BLaER1 treated with 17β-estradiol and CSF1 and Interleukin-3, amounts not matched to agents 10 nM and 100 nM (cell line): ENCODE measurements around the gene FAM187B.
A peak's percentile ranks its signal among the peaks of the same experiment; 100 is the strongest.
"Not testable (repeated sequence)": the region's sequence is repeated elsewhere in the genome, so short reads cannot be mapped to it uniquely, and the experiment has no call there.

Experiments
- H3K27ac ChIP-seq, 11 experiments: shearing (Covaris generic); formaldehyde crosslinking; 2 replicates each; pipeline ENCODE4 v1.8.1; 2022
- H3K27me3 ChIP-seq, 11 experiments: shearing (Covaris generic); formaldehyde crosslinking; 2 replicates each; pipeline ENCODE4 v1.8.1; 2022
- H3K36me3 ChIP-seq, 11 experiments: shearing (Covaris generic); formaldehyde crosslinking; 2 replicates each; pipeline ENCODE4 v1.8.1; 2022
- H3K4me1 ChIP-seq, 10 experiments: shearing (Covaris generic); formaldehyde crosslinking; 2 replicates each; pipeline ENCODE4 v1.8.1; 2022
- H3K4me2 ChIP-seq, 11 experiments: shearing (Covaris generic); formaldehyde crosslinking; 2 replicates each; pipeline ENCODE4 v1.8.1; 2022
- H3K4me3 ChIP-seq, 10 experiments: shearing (Covaris generic); formaldehyde crosslinking; 2 replicates each; pipeline ENCODE4 v1.8.1; 2022
- H3K9ac ChIP-seq, 11 experiments: shearing (Covaris generic); formaldehyde crosslinking; 2 replicates each; pipeline ENCODE4 v1.8.1; 2022
- H3K9me3 ChIP-seq, 11 experiments: shearing (Covaris generic); formaldehyde crosslinking; replicated peaks in 1 of 11; 2 replicates each; pipeline ENCODE4 v1.8.1; 2022
- H4K20me1 ChIP-seq, 11 experiments: shearing (Covaris generic); formaldehyde crosslinking; 2 replicates each; pipeline ENCODE4 v1.8.1; 2022
- Cebpa-rat ChIP-seq, 11 experiments: shearing (Covaris generic); IDR thresholded peaks; 2 replicates each; pipeline ENCODE4 v1.8.1; 2022

The FAM187B gene

DNA sequence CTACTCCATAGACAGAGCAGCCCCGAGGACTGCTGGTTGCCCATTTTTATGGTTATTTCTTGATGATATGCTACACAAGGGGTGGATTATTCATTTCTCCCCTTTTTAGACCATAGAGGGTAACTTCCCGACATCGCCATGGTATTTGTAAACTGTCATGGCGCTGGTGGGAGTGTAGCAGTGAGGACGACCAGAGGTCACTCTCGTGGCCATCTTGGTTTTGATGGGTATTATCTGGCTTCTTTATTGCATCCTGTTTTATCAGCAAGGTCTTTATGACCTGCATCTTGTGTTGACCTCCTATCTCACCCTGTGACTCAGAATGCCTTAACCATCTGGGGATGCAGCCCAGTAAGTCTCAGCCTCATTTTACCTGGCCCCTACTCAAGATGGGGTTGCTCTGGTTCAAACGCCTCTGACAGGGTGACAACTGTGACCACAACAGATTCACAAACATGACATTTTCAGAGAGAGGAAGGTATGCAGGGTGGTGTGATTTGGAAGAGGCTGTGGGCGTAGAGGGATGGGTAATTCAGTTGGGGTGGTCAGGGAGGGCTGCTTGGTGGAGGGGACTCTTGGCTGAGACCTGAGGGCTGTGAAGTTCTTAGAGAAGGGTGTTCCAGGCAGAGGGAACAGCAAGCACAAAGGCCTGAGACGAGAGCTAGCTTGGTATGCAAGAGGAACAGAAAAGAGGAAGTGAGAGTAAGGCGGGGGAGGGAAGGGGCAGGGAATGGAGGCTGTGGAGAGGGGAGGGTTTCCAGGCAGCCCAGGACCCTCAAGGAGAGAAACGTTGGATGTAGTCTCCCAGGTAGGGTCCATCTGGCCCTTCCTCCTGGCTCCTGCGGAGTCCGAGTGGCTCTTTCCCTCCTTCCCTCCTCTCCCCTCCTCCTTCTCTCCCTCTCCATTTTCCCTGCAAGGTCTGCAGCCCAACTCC, 23.5 kb downstream of the FAM187B start:
- peak overlapping the region in 10 of 11 experiments; percentile 43 to 79 (median 61); a peak in 17 of 22 replicates for H3K27ac ChIP-seq
- H3K9ac ChIP-seq, result peak overlapping the region in 7 of 11 experiments; percentile 10 to 73 (median 36); a peak in 9 of 22 replicates
- peak overlapping the region in 1 of 10 experiments; percentile 5; a peak in 1 of 20 replicates for H3K4me3 ChIP-seq
- no peaks in the 10 kb centered on the region for H3K36me3 ChIP-seq
- TF ChIP-seq Cebpa-rat (IDR thresholded peaks at IDR 0.05), result no peak
- peak overlapping the region; percentile 61 to 90 (median 77) for H3K4me2 ChIP-seq
- peaks cover 43 to 85% (median 65%) of the 10 kb centered on the region in 10 experiments for H3K4me1 ChIP-seq
- H3K27me3 ChIP-seq, result no peaks in the 10 kb centered on the region
- H3K9me3 ChIP-seq, result peaks cover 0 to 11% (median 3%) of the 10 kb centered on the region in 11 experiments; a peak in 9 of 22 replicates
- no peaks in the 10 kb centered on the region; a peak in 1 of 22 replicates for H4K20me1 ChIP-seq

DNA sequence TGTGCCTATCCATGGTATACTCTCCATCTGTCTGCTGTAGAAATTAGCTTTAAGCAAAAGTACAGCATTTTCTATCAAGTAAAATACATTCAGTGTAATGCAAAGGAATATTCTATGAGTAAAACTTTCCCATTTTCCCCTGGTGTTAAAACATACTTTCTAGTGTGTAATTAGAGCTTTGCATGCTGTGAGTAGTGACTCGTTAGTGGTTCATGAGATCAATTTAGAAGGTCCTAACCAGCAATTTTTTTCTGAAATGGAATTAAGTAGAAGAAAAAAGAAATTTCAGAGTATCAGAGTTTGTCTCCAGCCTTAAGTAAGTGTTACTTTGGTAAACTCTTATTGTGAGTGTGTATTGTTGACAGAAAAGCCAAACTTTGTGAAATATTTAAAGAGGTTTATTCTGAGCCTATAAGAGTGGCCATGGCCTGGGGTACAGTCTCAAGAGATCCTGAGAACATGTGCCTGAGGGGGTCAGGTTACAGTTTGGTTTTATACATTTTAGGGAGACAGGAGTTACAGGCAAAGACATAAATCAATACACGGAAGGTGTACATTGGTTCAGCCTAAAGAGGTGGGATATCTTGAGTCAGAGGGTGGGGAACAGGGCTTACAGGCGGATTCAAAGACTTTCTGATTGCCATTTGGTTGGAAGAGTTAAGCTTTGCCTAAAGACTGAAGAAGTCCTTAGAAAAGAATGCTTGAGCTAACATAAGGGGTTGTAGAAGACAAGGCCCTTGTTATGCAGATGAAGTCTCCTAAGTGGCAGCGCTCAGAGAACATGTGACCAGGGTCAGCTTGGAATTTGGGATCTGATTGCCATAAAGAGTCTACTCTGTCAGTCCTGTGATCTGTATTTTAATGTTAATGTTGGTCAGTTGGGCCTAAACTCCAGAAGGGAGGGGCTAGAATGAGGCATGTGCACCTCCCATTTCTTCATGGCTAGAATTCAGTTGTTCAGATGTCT, 25.5 kb downstream of the FAM187B start:
- H3K36me3 ChIP-seq, result no peaks in the 10 kb centered on the region
- no peak overlapping the region for H3K9ac ChIP-seq
- no peaks in the 10 kb centered on the region; a peak in 1 of 22 replicates for H4K20me1 ChIP-seq
- peaks cover 43 to 69% (median 51%) of the 10 kb centered on the region in 10 experiments for H3K4me1 ChIP-seq
- H3K27me3 ChIP-seq, result no peaks in the 10 kb centered on the region
- H3K4me3 ChIP-seq, result no peak overlapping the region
- H3K27ac ChIP-seq, result no peak overlapping the region; a peak in 1 of 22 replicates
- H3K9me3 ChIP-seq, result peaks cover 0 to 3% (median 0%) of the 10 kb centered on the region in 11 experiments; a peak in 5 of 22 replicates
- no peak for TF ChIP-seq Cebpa-rat (IDR thresholded peaks at IDR 0.05)
- H3K4me2 ChIP-seq, result peak overlapping the region in 7 of 11 experiments; percentile 11 to 90 (median 30); a peak in 4 of 22 replicates

DNA sequence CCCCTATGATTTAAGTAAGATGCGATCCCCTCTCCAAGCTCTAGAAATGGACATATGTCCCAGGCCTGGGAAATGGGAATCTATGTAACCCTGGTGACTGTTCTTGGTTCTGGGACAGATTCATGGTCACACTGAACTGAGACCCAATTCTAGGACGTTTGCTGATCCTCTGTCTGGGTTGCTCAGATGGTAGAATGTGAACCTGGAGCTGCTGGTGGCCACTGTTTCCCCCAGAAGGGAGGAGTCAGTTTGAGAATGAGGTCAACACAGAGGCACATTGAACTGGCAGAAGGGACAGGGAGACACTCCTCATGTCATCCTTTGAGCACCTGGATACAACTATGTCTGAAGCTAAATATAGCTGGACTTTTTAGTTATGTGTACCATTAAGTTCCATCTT, 29.1 kb downstream of the FAM187B start:
- no peak overlapping the region for H3K4me2 ChIP-seq
- H3K9ac ChIP-seq, result no peak overlapping the region
- H3K27ac ChIP-seq, result no peak overlapping the region
- TF ChIP-seq Cebpa-rat (IDR thresholded peaks at IDR 0.05), result no peak
- no peak overlapping the region for H3K4me3 ChIP-seq
- peaks cover 9 to 34% (median 16%) of the 10 kb centered on the region in 10 experiments for H3K4me1 ChIP-seq
- no peaks in the 10 kb centered on the region for H3K36me3 ChIP-seq
- H4K20me1 ChIP-seq, result no peaks in the 10 kb centered on the region; a peak in 1 of 22 replicates
- H3K9me3 ChIP-seq, result peaks cover 0 to 3% (median 0%) of the 10 kb centered on the region in 11 experiments; a peak in 4 of 22 replicates
- no peaks in the 10 kb centered on the region for H3K27me3 ChIP-seq

DNA sequence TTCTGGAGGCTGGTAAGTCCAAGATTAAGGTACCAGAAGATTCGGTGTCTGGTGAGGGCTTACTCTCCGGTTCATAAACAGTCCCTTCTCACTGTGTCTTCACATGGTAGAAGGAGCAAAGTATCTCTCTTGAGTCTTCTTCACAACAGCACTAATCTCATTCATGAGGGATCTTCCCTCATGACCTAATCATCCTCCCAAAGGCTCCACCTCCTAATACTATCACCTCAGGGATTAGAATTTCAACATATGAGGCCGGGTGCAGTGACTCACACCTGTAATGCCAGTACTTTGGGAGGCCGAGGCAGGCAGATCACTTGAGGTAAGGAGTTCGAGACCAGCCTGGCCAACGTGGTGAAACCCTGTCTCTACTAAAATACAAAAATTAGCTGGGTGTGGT, 31.7 kb downstream of the FAM187B start:
- H3K27me3 ChIP-seq, H4K20me1 ChIP-seq, H3K4me3 ChIP-seq, H3K4me2 ChIP-seq, H3K27ac ChIP-seq, H3K9ac ChIP-seq, H3K36me3 ChIP-seq: not testable (repeated sequence)
- Histone ChIP-seq H3K9me3 (peaks cover 7 to 21% (median 11%) of the 10 kb centered on the region in 11 experiments), H3K4me1 (peaks cover 0 to 13% (median under 1%) of the 10 kb centered on the region in 10 experiments; a peak in 7 of 20 replicates)

DNA sequence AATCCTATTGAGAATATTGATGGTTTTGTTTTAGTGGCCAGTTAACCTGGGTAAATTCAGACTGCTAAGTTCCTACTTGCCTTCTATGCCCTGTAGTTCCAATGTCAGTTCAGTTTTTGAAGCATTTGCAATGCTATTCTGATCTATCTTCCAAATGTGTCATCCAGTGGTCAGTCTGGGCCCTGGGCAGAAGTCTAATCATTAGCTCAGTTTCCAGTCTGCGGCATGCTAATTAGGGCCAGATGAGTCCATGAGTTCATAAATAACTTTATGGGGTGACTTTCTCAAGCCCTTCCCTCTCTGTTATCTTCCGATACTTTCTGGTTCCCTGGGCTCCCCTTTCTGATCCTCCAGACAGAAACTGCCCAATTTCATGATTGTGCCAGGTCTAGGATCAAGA, 32.7 kb downstream of the FAM187B start:
- no peaks in the 10 kb centered on the region for H3K36me3 ChIP-seq
- no peak for TF ChIP-seq Cebpa-rat (IDR thresholded peaks at IDR 0.05)
- H4K20me1 ChIP-seq, result no peaks in the 10 kb centered on the region
- peaks cover 0 to 3% (median 0%) of the 10 kb centered on the region in 10 experiments; a peak in 3 of 20 replicates for H3K4me1 ChIP-seq
- H3K9me3 ChIP-seq, result peaks cover 13 to 30% (median 20%) of the 10 kb centered on the region in 11 experiments
- no peak overlapping the region for H3K4me3 ChIP-seq
- H3K4me2 ChIP-seq, result no peak overlapping the region
- no peak overlapping the region for H3K27ac ChIP-seq
- H3K27me3 ChIP-seq, result no peaks in the 10 kb centered on the region
- no peak overlapping the region for H3K9ac ChIP-seq

DNA sequence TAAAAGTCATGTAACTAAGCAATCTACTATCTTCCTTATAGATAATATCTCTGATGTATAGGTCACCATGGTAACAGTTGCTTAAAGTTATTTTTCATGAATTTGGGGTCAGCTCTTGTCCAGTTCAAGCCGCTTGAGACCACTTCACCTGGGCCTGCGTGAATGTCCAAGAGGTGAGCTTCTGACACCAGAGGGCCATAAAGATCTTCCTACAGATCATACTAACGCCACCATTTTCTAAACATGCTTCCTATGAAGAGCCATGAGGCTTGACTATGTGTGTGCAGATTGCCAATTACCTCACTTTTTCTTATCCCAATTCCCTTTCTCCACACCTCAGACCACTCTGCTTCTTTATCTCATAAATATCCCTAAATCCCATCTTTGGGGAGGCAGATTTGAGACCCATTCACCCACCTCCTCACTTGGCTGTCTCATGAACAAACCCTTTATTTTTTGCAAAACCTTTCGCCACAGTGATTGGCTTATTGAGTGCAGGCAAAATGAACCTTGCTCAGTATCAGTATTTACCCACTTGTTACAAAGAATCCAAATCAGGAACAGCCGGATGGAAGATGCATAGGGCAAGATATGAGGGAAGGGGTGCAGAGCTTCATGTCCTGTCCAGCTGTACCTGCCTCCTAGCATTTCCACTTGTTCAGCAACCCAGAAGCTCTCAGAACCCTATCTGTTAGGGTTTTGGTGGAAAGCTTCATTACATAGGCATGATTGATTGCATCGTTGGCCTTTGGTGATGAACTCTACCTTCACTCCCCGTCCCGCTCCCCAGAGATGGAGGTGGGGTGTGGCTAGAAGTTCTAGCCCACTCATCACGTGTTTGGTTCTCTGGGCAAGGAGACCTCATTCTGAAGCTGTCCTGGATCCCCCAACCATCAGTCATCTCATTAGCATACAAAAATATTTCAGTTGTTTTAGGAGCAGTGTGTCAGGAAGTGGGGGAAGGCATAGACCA, 34.2 kb downstream of the FAM187B start:
- H3K36me3 ChIP-seq, result no peaks in the 10 kb centered on the region
- H3K4me2 ChIP-seq, result no peak overlapping the region
- H3K9me3 ChIP-seq, result peaks cover 13 to 30% (median 20%) of the 10 kb centered on the region in 11 experiments
- TF ChIP-seq Cebpa-rat (IDR thresholded peaks at IDR 0.05), result no peak
- H3K4me1 ChIP-seq, result no peaks in the 10 kb centered on the region
- H3K9ac ChIP-seq, result no peak overlapping the region
- no peaks in the 10 kb centered on the region for H4K20me1 ChIP-seq
- no peak overlapping the region for H3K4me3 ChIP-seq
- no peaks in the 10 kb centered on the region for H3K27me3 ChIP-seq
- no peak overlapping the region for H3K27ac ChIP-seq

DNA sequence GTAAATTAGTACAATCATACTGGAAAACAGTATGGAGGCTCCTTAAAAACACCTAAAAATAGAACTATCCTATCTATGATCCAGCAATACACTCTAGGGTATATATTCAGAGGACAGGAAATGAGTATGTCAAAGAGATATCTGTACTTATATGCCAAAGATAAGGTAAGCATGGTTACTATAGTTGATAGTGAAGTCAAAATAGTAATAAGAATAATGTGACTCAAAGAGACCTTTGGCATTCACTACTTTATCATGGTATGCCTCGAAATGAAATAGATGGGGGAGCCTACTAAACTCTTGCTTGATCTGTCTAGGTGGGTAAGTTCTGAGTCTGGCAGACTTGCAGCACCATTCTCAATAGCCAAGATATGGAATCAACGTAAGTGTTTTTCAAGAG, 43.7 kb downstream of the FAM187B start:
- H3K4me1 ChIP-seq, result peaks cover 0 to 1% (median 0%) of the 10 kb centered on the region in 10 experiments; a peak in 1 of 20 replicates
- no peak overlapping the region for H3K4me3 ChIP-seq
- H3K4me2 ChIP-seq, result no peak overlapping the region
- H3K9me3 ChIP-seq, result peaks cover 0 to 21% (median 7%) of the 10 kb centered on the region in 11 experiments; a peak in 14 of 22 replicates
- TF ChIP-seq Cebpa-rat (IDR thresholded peaks at IDR 0.05), result no peak
- H3K9ac ChIP-seq, result no peak overlapping the region
- H3K36me3 ChIP-seq, result no peaks in the 10 kb centered on the region
- H4K20me1 ChIP-seq, result no peaks in the 10 kb centered on the region
- H3K27me3 ChIP-seq, result no peaks in the 10 kb centered on the region
- no peak overlapping the region for H3K27ac ChIP-seq

DNA sequence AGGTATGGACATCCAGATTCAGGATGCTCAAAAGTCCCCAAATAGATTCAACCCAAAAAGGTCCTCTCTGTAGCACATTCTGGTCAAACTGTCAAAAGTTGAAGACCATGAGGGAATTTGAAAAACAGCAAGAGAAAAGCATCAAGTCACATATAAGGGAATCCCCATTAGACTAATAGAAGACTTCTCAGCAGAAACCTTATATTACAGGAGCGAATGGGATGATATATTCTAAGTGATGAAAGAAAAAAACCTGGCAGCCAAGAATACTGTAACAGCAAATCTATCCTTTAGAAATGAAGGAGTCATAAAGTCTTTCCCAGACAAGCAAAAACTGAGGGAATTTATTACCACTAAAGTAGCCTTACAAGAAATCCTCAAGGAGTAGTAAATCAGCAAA, 44.3 kb downstream of the FAM187B start:
- H3K36me3 ChIP-seq, result no peaks in the 10 kb centered on the region
- H3K9ac ChIP-seq, result no peak overlapping the region
- no peak for TF ChIP-seq Cebpa-rat (IDR thresholded peaks at IDR 0.05)
- peaks cover 0 to 5% (median 0%) of the 10 kb centered on the region in 10 experiments; a peak in 2 of 20 replicates for H3K4me1 ChIP-seq
- no peaks in the 10 kb centered on the region for H4K20me1 ChIP-seq
- peaks cover 0 to 21% (median 7%) of the 10 kb centered on the region in 11 experiments; a peak in 14 of 22 replicates for H3K9me3 ChIP-seq
- H3K4me3 ChIP-seq, result no peak overlapping the region
- no peak overlapping the region for H3K4me2 ChIP-seq
- H3K27ac ChIP-seq, result no peak overlapping the region
- H3K27me3 ChIP-seq, result no peaks in the 10 kb centered on the region
